Gastrocnemius medialis (tissue), 4 donors: ENCODE measurements around the gene DAAM1.

Experiments
- CTCF ChIP-seq, 5 experiments: fragments of 450-650 bp in 3 of 5; fragments of 200-600 bp in 2 of 5; sonication (generic) in 2 of 5; IDR thresholded peaks in 4 of 5; conservative IDR thresholded peaks in 1 of 5; 1 replicate in 4 of 5; 2 replicates in 1 of 5; pipeline ENCODE4 v1.5.1; 2016 to 2019; ENCODE audit warnings: antibody characterized with exemption in 5 of 5, mild to moderate bottlenecking in 3 of 5, moderate library complexity in 3 of 5
- POLR2A ChIP-seq, 2 donors: fragments of 450-650 bp; IDR thresholded peaks; one replicate each; pipeline ENCODE4 v1.6.1; 2017; ENCODE audit warnings: antibody characterized with exemption in 2 of 2, mild to moderate bottlenecking in 2 of 2, moderate library complexity in 2 of 2

- TF ChIP-seq CTCF (IDR thresholded peaks at IDR 0.05 in 4 of 5, conservative IDR thresholded peaks at IDR 0.05 in 1 of 5) (no peak), POLR2A (IDR thresholded peaks at IDR 0.05) (no peak)
These were observed 11.7 kb upstream of the DAAM1 start for GRCh38 chr14:59176765-59177164.
